Aorta (tissue), 5 donors: Measurements from ENCODE around the gene SMARCD3. TPM values are rescaled to one million over a fixed set of nuclear protein-coding genes. Genes with fewer than 3 reads are reported as not detected.

Experiments used
- ATAC-seq: fragments of 200-7000 bp; cut with Tn5 transposase; one replicate; pipeline ENCODE4 v1.9.1; 2022; ENCODE audit warnings: moderate library complexity; ENCODE audit not compliant: low FRiP score
- DNase-seq, 2 donors: peaks; one replicate each; pipeline ENCODE4 v3.0.0-alpha.2; 2020
- H3K27ac ChIP-seq, 2 donors: one replicate each; pipeline ENCODE4 v1.5.1; 2013; ENCODE audit warnings: low read length in 2 of 2, mild to moderate bottlenecking in 2 of 2, moderate library complexity in 2 of 2, control low read depth in 1 of 2, inconsistent platforms in 1 of 2, low read depth in 1 of 2
- H3K27me3 ChIP-seq, 2 donors: one replicate each; pipeline ENCODE4 v1.6.1; 2013; ENCODE audit warnings: control low read depth in 1 of 2, low read length in 1 of 2, mild to moderate bottlenecking in 1 of 2, moderate library complexity in 1 of 2; ENCODE audit not compliant: insufficient read depth in 2 of 2, control insufficient read depth in 1 of 2
- H3K36me3 ChIP-seq, 2 donors: one replicate each; pipeline ENCODE4 v1.6.1; 2013; ENCODE audit warnings: control low read depth in 1 of 2, low read length in 1 of 2, mild to moderate bottlenecking in 1 of 2; ENCODE audit not compliant: insufficient read depth in 2 of 2, control insufficient read depth in 1 of 2
- H3K4me1 ChIP-seq, 2 donors: one replicate each; pipeline ENCODE4 v1.6.1; 2013; ENCODE audit warnings: low read length in 2 of 2, control low read depth in 1 of 2, mild to moderate bottlenecking in 1 of 2, moderate library complexity in 1 of 2; ENCODE audit not compliant: insufficient read depth in 2 of 2, control insufficient read depth in 1 of 2
- H3K4me3 ChIP-seq, 2 donors: one replicate each; pipeline ENCODE4 v1.5.1; 2013; ENCODE audit warnings: low read length in 2 of 2, control low read depth in 1 of 2, mild to moderate bottlenecking in 1 of 2
- H3K9me3 ChIP-seq: one replicate; pipeline ENCODE4 v1.6.1; 2013; ENCODE audit warnings: mild to moderate bottlenecking, low read length; ENCODE audit not compliant: control insufficient read depth
- WGBS, 2 donors: extraction: QIAGEN DNeasy Blood & Tissue Kit; methylation state at CpG; one replicate each; pipeline ENCODE4 v1.1.7; 2013; 5-methylcytosine and 5-hydroxymethylcytosine counted together
- intact Hi-C, 2 donors: fragments of 100-400 bp; cut with DNase I; formaldehyde crosslinking; loops; one replicate each; pipeline versions ENCODE4 v1.14.2 to v1.15.0; 2022
- polyA plus RNA-seq, 2 donors: library from polyadenylated mRNA; stranded (reverse); fragments of 200-250 nt; gene quantifications; one replicate each; pipeline ENCODE4 v1.2.3, GENCODE V29; 2013
- total RNA-seq, 2 donors: library from RNA; stranded (reverse); fragmentation: NEBNext Ultra II Directional; extraction: Animal tissue kit (Norgen Biotek cat#: 25700); gene quantifications; one replicate each; pipeline ENCODE4 v1.2.1, GENCODE V29; 2021
- donor health status: healthy with polysubstance abuse.
- donor health status: Bipolar disorder and iron deficiency.
- donor health status: DM: no; HTN: no; CAD: no.
- donor health status: DM: no; HTN: no; CAD: no.
- donor health status: DM: yes; HTN: yes; CAD: no.

The SMARCD3 gene
- total and polyA plus RNA-seq, 4 donors: 48.5 to 182 (median 68.4) TPM

DNA sequence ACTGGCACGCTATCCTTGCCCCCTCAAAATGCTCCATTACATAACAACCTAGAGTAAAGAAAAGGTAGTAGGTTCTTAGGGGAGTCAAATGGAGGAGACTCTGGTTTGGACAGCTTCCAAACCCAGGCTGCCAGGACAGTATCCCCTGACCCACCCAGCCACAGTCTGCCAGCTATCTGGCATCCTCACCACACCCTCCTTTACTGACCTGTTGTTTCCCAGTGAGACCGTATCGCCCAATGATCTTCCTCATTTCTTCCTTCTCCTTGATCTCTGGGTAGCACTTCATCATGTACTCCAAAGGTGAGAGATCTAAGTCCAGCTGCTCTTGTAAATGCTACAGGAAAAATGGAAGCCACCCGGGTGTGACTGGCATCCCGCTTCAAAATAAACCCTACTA is 33.1 kb downstream of the SMARCD3 start:
- Histone ChIP-seq H3K4me1 (no peaks in the 10 kb centered on the region), H3K27me3 (no peaks in the 10 kb centered on the region), H3K36me3 (peaks cover 0 to 16% of the 10 kb centered on the region in 2 donors), H3K27ac (no peak overlapping the region), H3K9me3 (no peaks in the 10 kb centered on the region), H3K4me3 (no peak overlapping the region)
- no peak for ATAC-seq
- intact Hi-C loops: no loop called here
- no peak for DNase-seq
- 93 to 94% methylated on average over 5 of the region's 5 CpGs for WGBS, 2 donors

DNA sequence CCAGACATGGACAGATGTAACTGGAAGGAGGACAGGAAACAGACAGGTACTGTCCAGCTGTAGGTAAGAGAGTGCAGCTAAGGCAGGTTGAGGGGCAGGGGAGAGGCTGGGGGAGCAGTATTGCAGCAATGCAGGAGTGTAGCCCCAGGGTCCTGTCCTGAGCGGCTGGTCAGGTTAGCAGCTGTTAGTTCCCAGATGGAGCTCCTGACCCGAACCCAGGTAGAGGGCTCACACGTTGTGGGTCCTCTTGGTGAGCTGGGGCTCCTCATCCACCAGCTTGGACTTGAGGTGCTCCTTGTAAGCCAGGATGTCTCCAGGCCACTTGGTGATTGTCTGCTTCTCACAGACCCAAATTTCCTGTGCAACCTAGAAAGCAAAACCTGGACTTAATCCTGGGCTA is 34.7 kb downstream of the SMARCD3 start:
- no peak overlapping the region for H3K4me3 ChIP-seq
- no peaks in the 10 kb centered on the region for H3K9me3 ChIP-seq
- H3K36me3 ChIP-seq: peaks cover 0 to 16% of the 10 kb centered on the region in 2 donors
- no peaks in the 10 kb centered on the region for H3K4me1 ChIP-seq
- H3K27ac ChIP-seq: no peak overlapping the region
- intact Hi-C loops: no loop called here
- ATAC-seq: no peak
- H3K27me3 ChIP-seq: no peaks in the 10 kb centered on the region
- WGBS, 2 donors: 80 to 83% methylated on average over 3 of the region's 3 CpGs
- no peak for DNase-seq

DNA sequence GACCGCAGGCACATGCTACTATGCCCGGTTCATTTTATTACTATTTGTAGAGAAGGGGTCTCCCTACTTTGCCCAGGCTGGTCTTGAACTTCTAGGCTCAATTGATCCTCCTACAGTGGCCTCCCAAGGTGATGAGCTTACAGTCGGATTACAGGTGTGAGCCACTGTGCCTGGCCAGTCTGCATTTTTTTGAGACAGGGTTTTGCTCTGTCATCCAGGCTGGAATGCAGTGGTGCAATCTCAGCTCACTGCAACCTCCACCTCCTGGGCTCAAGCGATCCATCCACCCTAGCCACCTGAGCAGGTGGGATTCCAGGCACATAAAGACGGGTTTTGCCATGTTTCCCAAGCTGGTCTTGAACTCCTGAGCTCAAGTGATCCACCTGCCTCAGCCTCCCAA is 35.9 kb downstream of the SMARCD3 start:
- H3K4me1 ChIP-seq: no peaks in the 10 kb centered on the region
- no peak for DNase-seq
- WGBS, 2 donors: 79 to 83% methylated on average over 5 of the region's 5 CpGs
- no peak overlapping the region for H3K4me3 ChIP-seq
- intact Hi-C loops: no loop called here
- no peak for ATAC-seq
- no peaks in the 10 kb centered on the region for H3K27me3 ChIP-seq
- H3K9me3 ChIP-seq: no peaks in the 10 kb centered on the region
- H3K36me3 ChIP-seq: peaks cover 0 to 10% of the 10 kb centered on the region in 2 donors
- H3K27ac ChIP-seq: no peak overlapping the region

DNA sequence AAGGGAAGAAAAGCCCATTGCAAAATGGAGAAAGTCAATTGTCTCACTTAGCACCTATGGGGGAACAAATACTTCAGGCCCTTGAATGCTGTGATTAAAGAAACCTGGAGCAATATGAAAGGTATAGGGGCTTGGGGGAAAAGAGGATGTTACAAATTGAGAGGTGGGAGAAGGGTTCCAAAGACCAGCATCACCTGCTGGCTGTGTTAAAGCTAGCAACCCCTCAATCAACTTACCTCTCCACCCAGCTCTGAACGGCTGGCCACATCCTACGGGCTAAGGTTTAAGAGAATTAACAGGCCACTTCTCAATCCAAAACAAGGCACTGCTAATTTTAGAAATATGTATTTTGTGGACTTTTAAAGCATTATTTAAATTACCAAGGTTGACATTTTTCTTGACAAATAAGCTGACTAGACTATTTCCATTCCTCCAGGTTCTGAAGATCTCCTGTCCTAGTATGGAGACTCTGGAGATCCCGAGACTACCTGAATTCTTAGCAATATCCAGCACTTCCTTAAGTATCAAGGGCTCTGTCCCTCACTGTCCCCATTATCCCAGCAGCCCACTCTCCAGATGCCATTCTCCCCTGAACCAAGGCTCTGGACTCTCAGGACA is 37.2 kb downstream of the SMARCD3 start:
- Histone ChIP-seq H3K27ac (no peak overlapping the region), H3K9me3 (no peaks in the 10 kb centered on the region), H3K4me3 (no peak overlapping the region), H3K27me3 (no peaks in the 10 kb centered on the region), H3K4me1 (no peaks in the 10 kb centered on the region), H3K36me3 (peaks cover 0 to 10% of the 10 kb centered on the region in 2 donors)
- intact Hi-C loops: no loop called here
- no peak for ATAC-seq
- 68 to 76% methylated on average over 3 of the region's 3 CpGs for WGBS, 2 donors
- DNase-seq: no peak

DNA sequence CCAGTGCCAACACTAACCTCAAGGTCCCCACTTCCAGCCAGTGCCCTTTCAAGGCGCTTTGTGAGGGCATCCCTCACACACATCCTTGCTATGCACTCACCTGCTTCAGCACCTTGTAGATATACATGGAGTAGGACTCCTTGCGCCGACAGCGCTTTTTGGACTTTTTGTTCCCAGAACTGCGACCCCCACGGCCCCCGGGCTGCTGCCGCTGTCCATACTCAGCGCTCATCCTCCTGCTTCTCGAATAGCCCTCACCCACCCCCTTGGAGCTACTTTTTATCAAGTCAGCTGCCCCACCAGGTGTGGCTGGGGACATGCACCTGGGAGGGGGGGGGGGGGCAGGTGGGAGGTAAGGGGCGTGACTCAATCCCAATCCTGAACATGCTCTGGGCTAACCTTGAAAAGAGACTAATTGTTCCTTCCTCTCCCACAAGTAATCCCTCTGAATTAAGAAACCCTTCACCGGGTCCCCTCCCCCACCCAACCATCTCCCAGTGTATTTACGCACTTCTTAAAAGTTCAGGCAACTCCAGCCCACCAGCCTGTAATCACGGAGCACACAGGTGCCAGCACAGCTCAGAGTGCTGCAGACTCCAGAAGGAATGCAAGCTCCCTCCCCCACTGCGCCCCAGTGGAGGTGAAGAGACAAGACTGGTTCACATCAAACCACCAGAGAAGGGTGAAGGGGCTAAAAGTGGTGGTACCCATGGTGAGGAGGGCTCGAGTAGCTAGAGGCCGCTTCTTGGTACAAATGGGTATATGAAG is 38.2 kb downstream of the SMARCD3 start, which contains the start of gene H2BK1:
H2BK1 (minus strand) TSS at position 402 of the 768 bp plus-strand sequence; CDS start at position 232, 170 bp downstream.
- Histone ChIP-seq H3K4me1 (no peaks in the 10 kb centered on the region), H3K9me3 (no peaks in the 10 kb centered on the region), H3K27ac (no peak within 1 kb of the TSS), H3K27me3 (no peaks in the 10 kb centered on the region), H3K36me3 (peaks cover 0 to 10% of the 10 kb centered on the region in 2 donors), H3K4me3 (no peak within 1 kb of the TSS)
- DNase-seq (no peak), ATAC-seq (no peak)
- intact Hi-C loops: no loop called here
- WGBS, 2 donors: 83 to 85% methylated on average over 17 of the region's 17 CpGs

DNA sequence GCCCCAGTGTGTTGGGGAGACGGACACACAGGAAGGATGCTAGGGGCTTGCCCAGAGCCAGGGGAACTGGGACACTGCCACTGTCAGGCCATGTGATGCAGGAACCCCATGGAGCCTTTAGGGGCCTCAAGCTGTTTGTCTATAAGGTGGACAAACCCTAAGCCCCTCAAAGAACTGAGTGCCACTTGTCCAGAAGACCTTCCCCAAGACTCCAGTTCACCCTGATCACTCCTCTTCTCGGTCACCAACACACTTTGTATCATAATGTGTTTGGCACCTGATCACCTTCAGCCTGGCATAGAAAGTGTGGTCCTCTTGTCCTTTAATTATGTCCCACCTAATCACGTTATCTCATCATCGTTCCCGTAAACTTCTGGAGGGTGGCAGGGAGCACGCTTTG is 38.9 kb downstream of the SMARCD3 start:
- ATAC-seq (no peak), DNase-seq (no peak)
- intact Hi-C loops: no loop called here
- Histone ChIP-seq H3K27ac (no peak overlapping the region), H3K4me1 (no peaks in the 10 kb centered on the region), H3K36me3 (peaks cover 0 to 7% of the 10 kb centered on the region in 2 donors), H3K27me3 (no peaks in the 10 kb centered on the region), H3K4me3 (no peak overlapping the region), H3K9me3 (no peaks in the 10 kb centered on the region)
- 87% methylated on average over 6 of the region's 6 CpGs for WGBS, 2 donors

DNA sequence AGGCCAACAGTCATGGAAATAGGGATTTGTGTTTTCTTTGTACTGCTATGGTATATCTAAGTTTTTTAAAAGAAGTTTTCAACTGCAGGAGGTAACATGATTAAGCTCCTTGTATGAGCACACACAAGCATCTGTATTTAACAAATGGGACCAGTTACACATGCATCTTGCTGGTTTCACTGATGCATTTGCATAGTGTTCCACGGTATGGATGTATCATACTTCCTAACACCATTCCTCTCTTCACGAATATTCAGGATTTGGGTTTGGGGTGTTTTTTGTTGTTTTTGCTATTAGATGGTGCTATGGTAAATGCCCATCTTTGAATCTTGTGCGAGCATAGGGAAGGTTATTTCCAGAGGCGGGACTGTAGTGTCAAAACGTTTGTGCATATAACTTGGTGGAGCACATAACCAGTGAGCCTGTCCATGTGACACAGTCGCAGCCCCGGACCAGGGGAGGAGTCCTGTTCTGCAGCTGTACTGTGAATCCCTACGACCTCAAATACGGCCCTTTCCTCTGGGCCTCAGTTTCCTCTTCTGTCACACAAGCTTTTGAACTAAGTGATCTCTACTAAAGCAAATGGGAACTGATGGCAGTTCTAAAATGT is 40.1 kb downstream of the SMARCD3 start:
- 62 to 68% methylated on average over 9 of the region's 9 CpGs for WGBS, 2 donors
- no peaks in the 10 kb centered on the region for H3K27me3 ChIP-seq
- intact Hi-C loops: no loop called here
- no peaks in the 10 kb centered on the region for H3K4me1 ChIP-seq
- H3K9me3 ChIP-seq: no peaks in the 10 kb centered on the region
- DNase-seq: no peak
- no peak for ATAC-seq
- no peak overlapping the region for H3K27ac ChIP-seq
- H3K4me3 ChIP-seq: no peak overlapping the region
- no peaks in the 10 kb centered on the region for H3K36me3 ChIP-seq

DNA sequence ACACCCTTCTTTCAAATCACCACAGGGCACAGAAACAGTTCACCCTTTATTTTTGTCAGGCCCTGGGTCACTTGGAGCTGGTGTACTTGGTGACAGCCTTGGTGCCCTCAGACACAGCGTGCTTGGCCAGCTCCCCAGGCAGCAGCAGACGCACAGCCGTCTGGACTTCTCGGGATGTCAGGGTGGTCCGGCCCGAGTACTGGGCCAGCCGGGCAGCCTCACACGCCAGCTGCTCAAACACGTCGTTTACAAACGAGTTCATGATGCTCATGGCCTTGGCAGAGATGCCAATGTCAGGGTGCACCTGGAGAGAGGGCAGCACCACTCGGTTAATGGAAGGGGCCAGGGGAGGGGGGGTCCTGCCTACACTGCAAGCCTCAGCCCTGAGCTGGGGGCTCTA is 40.7 kb downstream of the SMARCD3 start:
- no peak for DNase-seq
- H3K9me3 ChIP-seq: no peaks in the 10 kb centered on the region
- ATAC-seq: no peak

More for the DNA sequence above, 40.7 kb downstream of the SMARCD3 start:
- intact Hi-C loops: no loop called here
- no peak overlapping the region for H3K4me3 ChIP-seq
- H3K4me1 ChIP-seq: no peaks in the 10 kb centered on the region
- H3K27ac ChIP-seq: no peak overlapping the region
- 55 to 61% methylated on average over 12 of the region's 12 CpGs for WGBS, 2 donors
- H3K27me3 ChIP-seq: no peaks in the 10 kb centered on the region
- H3K36me3 ChIP-seq: no peaks in the 10 kb centered on the region
